Measurements from ENCODE around the gene DBH.
A peak's percentile ranks its signal among the peaks of the same experiment; 100 is the strongest.

Gene DBH

GRCh38 chr9:133627341-133627740, 8.8 kb upstream of the DBH start:
- no peak for DNase-seq

DNA sequence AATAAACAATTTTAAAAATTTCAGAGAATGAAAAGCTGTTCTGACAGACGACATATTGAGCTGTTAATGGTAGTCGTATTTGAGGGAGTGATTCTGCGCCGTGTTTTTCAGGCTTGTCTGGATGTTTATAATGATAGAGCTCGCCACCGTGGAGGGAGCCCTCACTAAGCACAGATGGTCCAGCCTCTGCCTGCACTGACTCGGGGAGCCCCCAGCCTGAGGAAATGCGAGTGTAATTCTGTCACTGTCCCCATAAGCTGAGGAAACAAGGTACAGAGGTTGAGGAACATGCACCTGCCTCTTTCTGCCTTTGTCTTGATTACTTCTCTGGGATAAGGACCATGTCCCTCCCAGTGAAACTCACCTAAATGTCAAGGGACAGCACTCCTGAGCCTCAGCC, 7.4 kb upstream of the DBH start:
- no peak for DNase-seq

DNA sequence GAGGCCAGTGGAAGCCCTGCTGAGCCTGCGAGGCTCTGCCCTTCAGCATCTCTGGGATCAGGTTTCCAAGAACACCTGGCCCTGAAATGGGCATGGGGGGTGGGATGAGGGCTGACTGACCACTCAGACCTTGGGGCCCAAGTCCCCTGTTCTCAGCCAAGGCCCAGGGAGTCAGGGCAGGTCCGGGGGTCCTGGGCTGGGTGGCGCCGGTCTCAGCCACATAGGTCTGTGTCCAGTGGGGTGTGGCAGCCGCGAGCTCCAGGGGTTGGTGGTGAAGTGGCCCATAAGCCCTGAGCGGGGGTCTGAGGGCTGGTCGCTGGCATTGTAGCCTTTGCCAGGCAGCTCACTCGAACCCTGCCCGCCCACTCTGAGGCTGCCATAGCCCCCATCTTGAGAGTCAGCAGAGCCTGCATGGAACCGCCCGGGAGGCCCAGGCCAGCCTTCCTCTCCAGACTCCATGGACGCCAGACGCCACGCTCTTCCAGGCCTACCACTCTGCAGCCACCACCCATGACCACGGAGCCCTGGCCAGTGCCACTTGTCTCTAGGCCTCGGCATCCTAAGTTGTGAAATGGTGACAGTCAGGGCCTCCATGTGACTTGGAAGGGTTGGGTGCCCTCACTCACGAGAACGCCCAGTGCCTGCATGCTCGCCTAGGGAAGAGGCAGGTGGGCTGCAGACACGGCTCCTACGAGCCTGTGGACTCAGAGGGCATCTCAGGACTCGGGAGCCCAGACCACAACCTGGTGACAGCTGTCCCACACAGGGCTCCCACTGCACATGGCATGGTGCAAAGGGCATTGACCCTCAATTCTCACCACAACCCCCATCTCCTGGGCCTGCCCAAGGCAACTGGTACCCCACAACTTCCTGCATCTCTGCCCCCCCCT, 6.7 kb upstream of the DBH start:
- no peak for DNase-seq

DNA sequence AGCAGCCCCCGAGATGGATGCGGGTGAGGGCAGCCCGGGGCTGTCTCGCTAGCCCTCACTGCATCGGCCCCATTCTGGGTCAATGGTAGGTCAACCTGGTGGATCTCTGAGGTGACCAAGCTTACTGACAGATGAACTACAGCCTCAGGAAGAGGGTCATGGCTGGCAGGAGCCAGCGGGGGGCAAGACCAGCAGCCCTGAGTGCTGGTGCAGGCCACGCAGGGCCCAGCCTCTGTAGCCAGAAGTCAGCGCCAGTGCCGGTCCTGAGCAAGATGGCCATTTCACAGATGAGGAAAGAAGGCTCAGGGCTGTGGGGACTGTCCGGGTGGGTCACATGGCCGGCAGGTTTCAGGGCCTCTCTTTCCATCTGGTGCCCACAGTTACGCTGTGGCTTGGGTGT, 5.1 kb upstream of the DBH start:
- no peak for DNase-seq

DNA sequence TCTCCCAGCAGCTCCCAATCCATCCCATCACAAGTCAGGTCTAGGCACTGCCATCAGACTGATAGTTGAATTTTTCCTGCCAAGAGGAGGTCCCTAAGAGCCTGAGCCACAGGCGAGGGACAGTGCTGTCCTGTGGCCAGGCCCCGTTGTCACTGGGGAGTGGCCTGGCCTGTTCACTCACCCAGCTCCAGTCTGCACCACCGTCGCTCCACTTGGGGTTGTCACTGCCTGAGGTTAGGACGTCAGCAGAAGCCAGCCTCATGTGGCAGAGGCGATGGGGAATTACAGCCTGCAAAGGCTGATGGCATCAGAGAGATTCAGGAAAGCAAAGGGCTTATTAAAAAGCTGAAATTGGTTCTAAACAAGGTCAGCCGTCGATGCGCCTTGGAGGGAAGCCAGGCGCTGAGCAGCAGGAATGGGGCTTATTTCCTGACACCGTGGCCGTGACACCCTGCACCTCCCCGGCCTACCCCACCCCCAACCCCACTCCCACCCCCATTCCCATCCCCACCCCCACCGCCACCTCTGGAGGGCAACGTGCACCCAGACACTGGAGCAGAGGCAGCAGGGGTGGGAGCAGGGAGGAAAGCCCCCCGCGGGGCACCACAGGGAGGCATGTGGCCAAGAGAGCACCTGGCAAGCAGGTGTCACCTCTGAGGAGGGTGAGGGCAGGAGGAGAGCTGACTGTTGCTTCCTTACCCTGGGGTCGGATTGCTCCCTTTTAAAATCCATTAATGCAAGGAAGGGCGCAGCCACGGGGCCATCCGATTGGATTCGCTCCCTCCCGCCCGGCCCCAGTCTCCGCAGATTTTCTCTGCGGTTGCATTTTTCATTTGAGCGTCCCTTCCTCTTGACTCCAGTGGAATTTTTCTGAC, 3.1 kb upstream of the DBH start:
- peak; percentile 47 to 82 for DNase-seq

DNA sequence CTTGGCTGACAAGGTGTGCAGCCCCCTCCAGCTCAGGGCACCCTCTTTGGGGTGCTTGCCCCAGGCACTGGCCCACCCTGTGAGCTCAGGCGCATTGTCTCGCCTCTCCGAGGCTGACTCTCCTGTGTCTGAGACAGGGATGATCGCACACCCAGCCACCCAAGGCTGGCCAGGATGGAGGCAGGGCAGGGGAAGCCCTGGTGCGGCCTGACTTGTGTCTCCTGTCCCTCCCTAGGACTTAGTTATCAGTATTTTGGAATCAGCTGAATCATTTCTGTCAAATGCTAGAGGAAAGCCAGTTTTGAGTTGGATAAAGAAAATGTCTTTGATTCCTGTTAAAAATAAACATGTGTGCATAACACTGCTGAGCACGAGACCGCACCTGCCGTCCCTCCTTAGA, 2.5 kb upstream of the DBH start:
- no peak for DNase-seq

GRCh38 chr9:133634081-133634691, 2.0 kb upstream of the DBH start:
- DNase-seq, result peak; percentile 63 to 82

DNA sequence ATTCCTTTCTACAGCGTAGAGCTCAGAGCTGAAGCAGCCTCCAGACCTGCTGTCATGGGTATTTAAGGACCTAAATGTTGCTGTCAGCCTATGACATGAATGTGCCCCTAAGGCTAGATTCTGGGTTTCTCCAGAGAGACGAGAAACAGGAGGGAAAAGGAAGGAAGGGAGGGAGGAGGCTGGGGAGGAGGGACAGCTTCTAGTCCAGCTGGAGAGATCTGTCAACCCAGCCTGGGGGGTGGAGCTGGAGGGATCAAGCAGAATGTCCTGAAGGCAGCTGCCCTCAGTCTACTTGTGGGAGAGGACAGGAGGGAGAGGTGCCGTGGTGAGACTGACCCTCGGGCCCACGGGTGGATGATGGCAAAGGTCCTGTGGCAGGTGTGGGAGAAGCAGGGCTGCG, 1.1 kb upstream of the DBH start:
- DNase-seq, result no peak

GRCh38 chr9:133636902-133637301, 739 bp downstream of the DBH start:
- no peak for DNase-seq

DNA sequence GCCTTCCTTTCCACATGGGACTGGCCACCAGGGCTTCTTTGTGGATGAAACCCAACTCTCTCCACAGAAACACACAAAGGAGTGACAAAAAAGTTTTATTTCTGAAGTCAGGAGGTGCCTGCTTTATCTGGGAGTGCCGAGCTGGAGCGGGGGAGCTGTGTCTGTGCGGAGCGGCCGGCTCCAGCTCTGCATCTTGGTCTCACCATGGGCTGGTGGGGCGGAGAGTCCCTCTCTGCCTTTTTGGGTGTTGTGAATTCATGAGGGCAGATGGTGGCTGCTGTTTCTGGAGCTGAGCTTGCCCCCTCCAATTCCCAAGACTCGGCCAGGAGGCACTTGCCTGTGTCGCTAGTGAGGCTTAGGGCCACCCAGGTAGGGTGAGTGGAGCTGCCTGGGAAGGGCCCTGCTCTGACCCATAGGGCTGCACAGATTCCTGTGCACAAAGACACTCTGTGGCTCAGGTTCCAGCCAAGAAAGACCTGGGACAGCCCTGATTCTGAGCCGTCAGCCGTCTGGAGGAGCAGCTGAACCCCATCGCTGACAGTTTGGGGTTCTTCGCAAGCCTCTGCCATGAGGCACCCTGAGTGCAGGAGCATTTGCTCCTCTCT, 1.4 kb downstream of the DBH start:
- DNase-seq, result no peak

- no peak for DNase-seq
These were observed 1.9 kb downstream of the DBH start for GRCh38 chr9:133638076-133638475.

- no peak for DNase-seq
These were observed 2.5 kb downstream of the DBH start for GRCh38 chr9:133638711-133639110.

GRCh38 chr9:133639613-133640012, 3.5 kb downstream of the DBH start:
- no peak for DNase-seq

GRCh38 chr9:133640160-133640559, 4.0 kb downstream of the DBH start:
- no peak for DNase-seq

DNA sequence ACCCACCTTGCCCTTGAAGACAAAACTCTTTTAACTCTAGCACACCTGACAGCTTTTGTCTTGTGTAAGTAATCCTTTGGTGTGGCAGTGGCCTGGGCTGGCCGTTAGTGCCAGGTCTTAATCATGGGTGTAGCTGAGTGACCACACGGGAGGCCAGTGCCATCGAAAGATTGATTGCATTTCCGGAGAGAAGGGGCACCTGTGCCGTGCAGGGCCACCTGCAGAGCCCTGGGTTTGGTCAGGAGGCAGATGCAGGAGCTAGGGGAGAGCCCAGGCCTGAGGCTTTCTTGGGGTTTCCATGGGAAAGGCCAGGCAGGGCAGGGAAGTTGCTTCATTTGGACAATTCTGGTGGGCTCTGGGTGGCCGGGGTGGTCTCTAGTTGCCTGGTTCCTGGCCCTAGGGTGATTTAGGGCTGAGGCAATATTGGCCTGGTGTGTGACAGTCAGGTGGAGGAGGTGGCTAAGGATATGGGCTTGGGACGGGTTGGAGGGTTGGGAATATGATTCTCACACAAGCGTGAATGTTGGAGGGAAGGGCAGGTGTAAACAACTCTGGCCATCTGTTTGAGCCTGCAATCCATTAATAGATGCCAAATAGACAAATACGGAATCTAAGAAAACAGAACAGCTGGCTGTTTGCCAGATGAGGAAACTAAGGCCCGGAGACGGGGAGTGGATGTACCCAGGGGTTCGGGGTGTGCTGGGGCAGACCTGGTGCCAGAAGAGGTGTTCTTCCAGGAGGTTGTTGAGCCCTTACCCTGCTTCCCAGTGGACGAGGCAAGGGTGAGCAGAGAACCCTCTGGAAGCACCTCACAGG, 4.6 kb downstream of the DBH start:
- no peak for DNase-seq

DNA sequence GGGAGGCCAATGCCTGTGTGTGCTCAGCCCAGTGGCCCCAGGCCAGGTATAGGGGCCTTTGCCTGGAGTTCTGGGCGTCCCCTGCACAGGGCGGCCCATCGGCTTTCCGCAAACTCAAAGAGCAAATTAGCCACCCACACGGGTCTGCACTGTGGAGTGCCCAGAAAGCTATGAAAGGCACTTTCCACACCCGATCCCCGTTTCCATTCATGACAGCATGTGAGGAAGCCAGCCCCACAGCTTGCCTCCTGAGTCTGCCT, 5.2 kb downstream of the DBH start:
- no peak for DNase-seq

- DNase-seq, result no peak
These were observed 5.9 kb downstream of the DBH start for GRCh38 chr9:133641861-133642595.

DNA sequence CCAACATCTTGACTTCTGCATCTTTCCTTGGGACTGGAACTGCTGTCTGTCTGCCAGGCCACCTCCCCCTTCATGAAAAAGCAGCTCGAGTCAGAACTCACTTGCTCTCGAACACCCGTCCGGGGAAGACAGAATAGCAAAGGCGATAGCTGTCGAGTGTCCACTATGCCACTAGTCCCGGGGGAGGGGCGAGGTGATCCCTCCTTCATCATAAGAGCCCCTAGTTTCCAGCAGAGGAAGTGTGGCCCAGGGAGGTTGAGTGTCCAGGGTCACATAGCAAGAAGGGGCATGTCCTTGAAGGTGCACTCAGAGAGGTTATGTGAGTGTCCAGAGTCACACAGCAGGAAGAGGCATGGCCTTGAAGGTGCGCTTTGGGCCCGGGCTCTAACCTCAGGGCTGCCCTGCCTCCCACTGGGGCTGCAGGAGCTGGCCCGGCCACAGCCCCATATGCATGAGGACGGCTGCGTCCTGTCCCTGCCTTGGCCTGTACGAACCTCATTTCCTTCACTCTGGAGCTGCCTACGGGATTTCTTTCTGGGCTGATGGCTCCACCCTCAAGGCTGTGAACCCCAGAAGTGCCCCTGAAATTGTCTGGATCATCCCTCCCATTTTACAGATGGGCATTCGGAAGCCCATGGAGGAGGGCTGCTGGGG, 6.7 kb downstream of the DBH start:
- no peak for DNase-seq

DNA sequence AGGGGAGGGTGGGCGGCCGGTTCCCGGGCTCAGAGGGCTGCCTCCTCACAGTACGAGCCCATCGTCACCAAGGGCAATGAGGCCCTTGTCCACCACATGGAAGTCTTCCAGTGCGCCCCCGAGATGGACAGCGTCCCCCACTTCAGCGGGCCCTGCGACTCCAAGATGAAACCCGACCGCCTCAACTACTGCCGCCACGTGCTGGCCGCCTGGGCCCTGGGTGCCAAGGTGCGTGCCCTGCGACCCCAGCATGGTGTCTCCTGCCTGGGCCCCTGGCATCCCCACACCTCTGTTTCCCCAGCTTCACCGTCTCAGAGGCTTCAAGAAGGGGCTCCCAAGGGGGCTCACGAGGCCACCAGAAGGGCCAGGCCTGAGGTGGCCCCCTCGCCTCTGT, 7.2 kb downstream of the DBH start:
- DNase-seq, result no peak

- DNase-seq, result no peak
These were observed 8.0 kb downstream of the DBH start for GRCh38 chr9:133643978-133644760.

Data from NCI-H2081 (cell line).